Measurements from ENCODE around the gene NAV2.
"Not testable (repeated sequence)": the region's sequence is repeated elsewhere in the genome, so short reads cannot be mapped to it uniquely, and the experiment has no call there.

The NAV2 gene

DNA sequence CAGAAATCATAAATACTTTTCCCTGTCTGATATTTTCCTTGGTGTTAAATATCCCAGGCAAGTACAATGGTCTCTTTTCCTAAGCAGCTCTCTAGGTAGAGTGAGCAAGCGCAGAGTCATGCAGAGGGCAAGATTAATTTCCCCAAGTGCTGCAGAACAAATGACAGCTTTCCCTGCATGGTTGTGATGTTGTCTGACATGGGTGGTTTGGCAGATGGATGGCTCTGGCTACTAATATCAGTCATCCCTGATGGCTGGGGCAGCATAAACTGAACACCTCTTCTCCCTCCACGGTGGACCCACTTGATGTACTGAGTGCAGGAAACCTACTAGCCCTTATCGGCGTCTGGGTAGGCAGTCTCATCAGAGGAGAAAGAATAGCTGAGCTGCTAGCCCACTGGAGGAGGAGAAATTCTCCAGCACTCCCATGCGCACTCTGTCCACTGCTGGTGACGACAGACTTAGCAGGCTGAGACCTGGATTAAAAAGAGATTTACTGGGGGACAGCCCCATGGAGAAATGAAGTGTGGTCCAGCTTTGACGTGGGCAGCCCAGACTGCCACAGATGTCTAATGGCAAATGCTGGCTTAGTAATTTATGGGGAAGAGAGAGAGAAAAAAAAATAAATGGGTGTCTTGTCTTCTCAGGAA lies 244.8 kb downstream of the NAV2 start:
- TF ChIP-seq, protein P1, sequence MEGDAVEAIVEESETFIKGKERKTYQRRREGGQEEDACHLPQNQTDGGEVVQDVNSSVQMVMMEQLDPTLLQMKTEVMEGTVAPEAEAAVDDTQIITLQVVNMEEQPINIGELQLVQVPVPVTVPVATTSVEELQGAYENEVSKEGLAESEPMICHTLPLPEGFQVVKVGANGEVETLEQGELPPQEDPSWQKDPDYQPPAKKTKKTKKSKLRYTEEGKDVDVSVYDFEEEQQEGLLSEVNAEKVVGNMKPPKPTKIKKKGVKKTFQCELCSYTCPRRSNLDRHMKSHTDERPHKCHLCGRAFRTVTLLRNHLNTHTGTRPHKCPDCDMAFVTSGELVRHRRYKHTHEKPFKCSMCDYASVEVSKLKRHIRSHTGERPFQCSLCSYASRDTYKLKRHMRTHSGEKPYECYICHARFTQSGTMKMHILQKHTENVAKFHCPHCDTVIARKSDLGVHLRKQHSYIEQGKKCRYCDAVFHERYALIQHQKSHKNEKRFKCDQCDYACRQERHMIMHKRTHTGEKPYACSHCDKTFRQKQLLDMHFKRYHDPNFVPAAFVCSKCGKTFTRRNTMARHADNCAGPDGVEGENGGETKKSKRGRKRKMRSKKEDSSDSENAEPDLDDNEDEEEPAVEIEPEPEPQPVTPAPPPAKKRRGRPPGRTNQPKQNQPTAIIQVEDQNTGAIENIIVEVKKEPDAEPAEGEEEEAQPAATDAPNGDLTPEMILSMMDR (IDR thresholded peaks at IDR 0.05; ENCODE audit: extremely low read depth, insufficient read depth, missing control alignments): no peak
- DNase-seq (ENCODE audit: low spot score): no peak
- in situ Hi-C loops (cut with MboI; ENCODE audit: low pct_unique_long_range_greater_than_20kb, low sequenced_read_pairs, unreplicated experiment): loop anchor here (25.0 kb wide), 1 partner anchor 405 kb away; the partner anchor contains the start of gene HTATIP2

DNA sequence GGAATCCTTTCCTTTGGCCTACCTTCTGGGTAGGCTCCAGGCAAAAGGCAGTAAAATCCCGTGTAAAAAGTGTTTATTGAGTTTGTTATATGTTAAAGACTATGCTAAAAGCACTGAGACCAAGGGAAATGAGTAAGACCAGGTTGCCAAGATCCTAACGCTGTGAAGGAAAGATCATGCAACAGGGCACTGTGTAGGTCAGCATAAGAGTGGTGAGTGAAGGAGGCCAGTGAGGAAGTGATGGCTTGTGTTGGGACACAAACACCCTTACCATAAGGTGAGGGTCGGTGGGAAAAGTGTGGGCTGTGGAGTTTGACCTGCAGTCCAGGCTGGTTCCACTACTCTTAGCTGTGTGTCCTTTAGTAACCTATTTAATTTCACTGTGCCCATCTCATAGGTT lies 245.6 kb downstream of the NAV2 start:
- in situ Hi-C loops (cut with MboI; ENCODE audit: low pct_unique_long_range_greater_than_20kb, low sequenced_read_pairs, unreplicated experiment): loop anchor here (25.0 kb wide), 1 partner anchor 404 kb away; the partner anchor contains the start of gene HTATIP2

DNA sequence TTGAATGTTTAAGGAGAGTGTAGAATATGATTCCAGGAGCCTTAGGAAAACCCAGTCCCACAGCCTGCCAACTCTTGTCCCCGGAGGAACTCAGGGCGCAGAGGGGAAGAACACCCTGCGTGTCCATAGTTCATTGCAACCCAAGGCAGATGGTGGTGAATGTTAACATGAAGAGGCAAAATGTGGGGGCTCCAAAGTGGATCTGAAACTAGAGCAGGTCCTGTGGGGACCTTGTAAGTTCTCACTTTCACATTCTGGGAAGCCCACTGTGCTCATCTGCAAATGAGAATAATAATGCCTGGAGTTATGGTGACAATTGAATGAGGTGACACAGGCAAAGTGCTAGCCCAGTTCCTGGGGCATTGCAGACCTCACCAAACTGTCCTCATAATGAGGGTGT lies 246.6 kb downstream of the NAV2 start:
- in situ Hi-C loops (cut with MboI; ENCODE audit: low pct_unique_long_range_greater_than_20kb, low sequenced_read_pairs, unreplicated experiment): loop anchor here (25.0 kb wide), 1 partner anchor 403 kb away; the partner anchor contains the start of gene HTATIP2
- DNase-seq (ENCODE audit: low spot score): no peak
- TF ChIP-seq, protein P1 (IDR thresholded peaks at IDR 0.05; ENCODE audit: extremely low read depth, insufficient read depth, missing control alignments): no peak

More for the DNA sequence above, 245.6 kb downstream of the NAV2 start:
- TF ChIP-seq, protein P1 (IDR thresholded peaks at IDR 0.05; ENCODE audit: extremely low read depth, insufficient read depth, missing control alignments): no peak
- no peak for DNase-seq (ENCODE audit: low spot score)

DNA sequence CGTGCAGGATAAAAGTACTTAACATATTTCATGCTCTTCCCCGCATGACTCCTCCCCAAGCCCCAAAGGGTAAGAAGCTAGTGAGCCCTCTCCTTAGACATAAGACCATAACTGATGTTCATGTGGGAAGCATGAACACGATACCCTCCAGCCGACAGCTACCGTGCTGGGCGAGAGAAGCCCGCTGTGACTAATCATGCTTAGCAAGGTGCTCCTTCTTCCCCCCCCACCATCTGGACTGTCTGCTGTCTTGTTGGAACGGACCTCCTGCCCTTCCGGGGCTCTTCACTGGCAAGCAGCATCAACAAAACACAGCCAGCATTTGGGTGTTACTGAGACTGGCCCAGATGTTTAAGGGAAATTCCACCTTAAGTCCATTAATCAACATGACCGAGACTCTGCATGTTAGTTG lies 247.0 kb downstream of the NAV2 start:
- DNase-seq (ENCODE audit: low spot score): no peak
- in situ Hi-C loops (cut with MboI; ENCODE audit: low pct_unique_long_range_greater_than_20kb, low sequenced_read_pairs, unreplicated experiment): loop anchor here (25.0 kb wide), 1 partner anchor 403 kb away; the partner anchor contains the start of gene HTATIP2
- TF ChIP-seq, protein P1 (IDR thresholded peaks at IDR 0.05; ENCODE audit: extremely low read depth, insufficient read depth, missing control alignments): no peak

DNA sequence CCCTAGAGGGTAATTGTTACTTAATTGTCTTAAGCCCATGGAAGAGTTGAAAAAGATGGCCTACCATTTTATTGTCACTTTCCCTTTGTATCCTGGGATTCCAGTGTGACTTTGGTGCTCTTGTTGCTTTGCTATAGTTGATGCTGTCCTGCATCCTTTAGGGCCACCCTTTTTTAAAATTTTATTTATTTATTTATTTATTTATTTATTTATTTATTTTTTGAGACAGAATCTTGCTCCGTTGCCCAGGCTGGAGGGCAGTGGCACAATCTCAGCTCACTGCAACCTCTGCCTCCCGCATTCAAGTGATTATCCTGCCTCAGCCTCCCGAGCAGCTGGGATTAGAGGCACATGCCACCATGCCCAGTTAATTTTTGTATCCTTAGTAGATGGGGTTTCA lies 247.8 kb downstream of the NAV2 start:
- in situ Hi-C loops (cut with MboI; ENCODE audit: low pct_unique_long_range_greater_than_20kb, low sequenced_read_pairs, unreplicated experiment): loop anchor here (25.0 kb wide), 1 partner anchor 402 kb away; the partner anchor contains the start of gene HTATIP2
- not testable (repeated sequence) for DNase-seq (ENCODE audit: low spot score)

DNA sequence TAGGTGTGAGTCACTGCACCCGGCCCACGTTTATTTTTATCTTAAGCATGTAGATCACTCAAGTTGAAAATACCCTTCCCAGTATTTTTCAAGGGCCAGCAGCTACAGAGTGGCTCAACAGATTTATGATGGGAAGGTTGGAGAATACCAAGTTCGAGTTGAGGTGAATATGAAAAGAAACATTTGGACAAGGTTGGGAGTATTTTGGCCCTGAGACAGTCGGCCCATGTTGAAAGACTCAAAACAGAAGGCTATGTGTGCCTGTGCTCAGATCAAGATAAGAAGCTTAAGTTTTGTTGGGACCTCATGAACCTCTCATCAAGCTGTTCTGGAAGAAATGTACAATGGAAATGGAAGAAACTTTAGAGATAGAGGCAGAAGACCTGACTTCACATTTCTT lies 248.6 kb downstream of the NAV2 start:
- no peak for DNase-seq (ENCODE audit: low spot score)
- in situ Hi-C loops (cut with MboI; ENCODE audit: low pct_unique_long_range_greater_than_20kb, low sequenced_read_pairs, unreplicated experiment): loop anchor here (25.0 kb wide), 1 partner anchor 401 kb away; the partner anchor contains the start of gene HTATIP2
- TF ChIP-seq, protein P1 (IDR thresholded peaks at IDR 0.05; ENCODE audit: extremely low read depth, insufficient read depth, missing control alignments): no peak

DNA sequence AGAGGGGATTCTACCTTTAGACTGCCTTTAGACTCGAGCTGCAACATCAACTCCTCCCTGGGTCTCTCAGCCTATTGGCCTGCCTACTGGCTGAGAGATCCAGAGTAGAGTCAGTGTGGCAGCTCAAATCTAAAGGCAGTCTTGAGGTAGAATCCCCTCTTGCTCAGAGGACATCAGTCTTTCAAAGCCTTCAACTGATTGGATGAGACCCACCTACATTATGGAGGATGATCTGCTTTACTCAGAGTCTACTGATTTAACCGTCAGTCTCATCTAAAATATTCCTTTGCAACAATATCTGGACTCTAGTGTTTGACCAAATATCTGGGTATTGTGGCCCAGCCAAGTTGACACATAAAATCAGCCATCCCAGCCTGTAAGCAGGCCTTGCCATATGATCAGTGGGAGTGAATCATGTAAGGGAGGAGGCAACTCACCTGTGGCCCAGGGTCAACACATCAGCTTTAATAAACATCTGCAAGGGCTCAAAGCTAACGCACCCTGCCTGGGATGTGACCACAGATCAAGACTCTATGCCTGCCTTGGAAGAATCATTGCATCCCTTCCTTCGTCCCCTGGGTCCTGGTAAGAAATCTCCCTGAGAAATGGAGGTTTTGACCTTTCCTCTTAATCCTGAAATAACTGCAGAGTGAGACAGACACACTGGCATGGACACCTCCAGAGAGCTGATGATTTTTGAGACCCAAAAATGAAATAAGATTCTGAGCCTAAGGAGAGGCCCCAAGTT lies 249.6 kb downstream of the NAV2 start:
- TF ChIP-seq, protein P1 (IDR thresholded peaks at IDR 0.05; ENCODE audit: extremely low read depth, insufficient read depth, missing control alignments): no peak
- DNase-seq (ENCODE audit: low spot score): no peak
- in situ Hi-C loops (cut with MboI; ENCODE audit: low pct_unique_long_range_greater_than_20kb, low sequenced_read_pairs, unreplicated experiment): loop anchor here (25.0 kb wide), 1 partner anchor 400 kb away; the partner anchor contains the start of gene HTATIP2

All from GM13977 (cell line).